Uterus (tissue), 2 donors: ENCODE measurements around the gene ASCC1.

Experiments
- CTCF ChIP-seq, 4 experiments: fragments of 200-600 bp in 2 of 4; fragments of 450-650 bp in 2 of 4; sonication (generic) in 2 of 4; IDR thresholded peaks; one replicate each; pipeline ENCODE4 v1.5.1; 2016 to 2019; ENCODE audit warnings: antibody characterized with exemption in 4 of 4, mild to moderate bottlenecking in 2 of 4, moderate library complexity in 1 of 4
- POLR2A ChIP-seq, 2 donors: fragments of 450-650 bp; IDR thresholded peaks; one replicate each; pipeline ENCODE4 v1.6.1; 2016; ENCODE audit warnings: antibody characterized with exemption in 2 of 2, mild to moderate bottlenecking in 1 of 2, moderate library complexity in 1 of 2

DNA sequence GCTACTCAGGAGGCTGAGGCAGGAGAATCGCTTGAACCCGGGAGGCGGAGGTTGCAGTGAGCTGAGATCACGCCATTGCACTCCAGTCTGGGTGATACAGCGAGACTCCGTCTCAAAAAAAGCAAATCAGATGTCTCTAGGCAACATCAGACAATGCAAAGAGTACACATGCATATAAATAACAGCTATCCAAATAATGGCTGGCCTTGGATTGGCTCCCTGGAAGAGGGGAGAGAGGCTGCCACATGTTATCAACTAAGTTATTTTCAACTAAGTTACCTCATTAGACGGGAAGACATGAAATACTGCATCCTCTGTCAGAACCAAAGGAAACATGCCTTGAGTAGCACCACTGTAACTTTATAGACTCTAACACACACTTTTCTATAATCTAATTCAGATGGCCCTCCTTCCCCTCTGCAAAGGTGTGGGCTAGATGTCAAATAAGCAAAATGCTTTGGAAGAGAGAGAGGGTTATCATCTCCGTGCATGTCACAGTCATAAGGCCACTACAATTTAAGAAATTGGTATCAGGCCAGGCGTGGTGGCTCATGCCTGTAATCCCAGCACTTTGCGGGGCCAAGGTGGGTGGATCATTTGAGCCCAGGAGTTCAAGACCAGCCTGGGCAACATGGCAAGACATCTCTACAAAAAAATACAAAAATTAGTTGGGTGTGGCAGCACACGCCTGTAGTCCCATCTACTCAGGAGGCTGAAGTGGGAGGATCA lies 105.2 kb downstream of the ASCC1 start:
- TF ChIP-seq POLR2A (IDR thresholded peaks at IDR 0.05) = no peak
- no peak for TF ChIP-seq CTCF (IDR thresholded peaks at IDR 0.05)
